Activated T-helper 1 cell treated with Interleukin-2 at 50 U/mL for 16 hours (primary cell): ENCODE results near the gene MPPED1.

Source experiments
- DNase-seq: peaks from one replicate; pipeline ENCODE4 v3.0.0-alpha.2; 2020; ENCODE audit warnings: low read depth

Gene MPPED1

GRCh38 chr22:43542681-43543521 is 131.1 kb downstream of the MPPED1 start:
- DNase-seq: no peak

- no peak for DNase-seq
Observed at GRCh38 chr22:43543522-43544288, 131.9 kb downstream of the MPPED1 start.

- no peak for DNase-seq
Observed at GRCh38 chr22:43544289-43544673, 132.5 kb downstream of the MPPED1 start.

GRCh38 chr22:43546186-43546585 is 134.4 kb downstream of the MPPED1 start:
- DNase-seq: no peak

GRCh38 chr22:43550024-43550620 is 138.3 kb downstream of the MPPED1 start:
- DNase-seq: no peak

GRCh38 chr22:43550672-43551071 is 138.9 kb downstream of the MPPED1 start:
- no peak for DNase-seq

GRCh38 chr22:43553451-43554258 is 141.8 kb downstream of the MPPED1 start:
- no peak for DNase-seq

- no peak for DNase-seq
Observed at GRCh38 chr22:43554259-43554636, 142.4 kb downstream of the MPPED1 start.

GRCh38 chr22:43554694-43555365 is 143.0 kb downstream of the MPPED1 start:
- no peak for DNase-seq

GRCh38 chr22:43555561-43556515 is 144.0 kb downstream of the MPPED1 start:
- DNase-seq: no peak
